Small intestine (tissue), 7 donors: ENCODE measurements around the gene GJB2. TPM values are rescaled to one million over a fixed set of nuclear protein-coding genes. Genes with fewer than 3 reads are reported as not detected.

Source experiments
- DNase-seq, 2 donors: peaks; one replicate each; pipeline versions ENCODE4 v3.0.0 to v3.0.0-alpha.2; 2013
- FAIRE-seq: peaks from 2 replicates; lab custom pipeline; 2012; peaks lifted over from hg19 to GRCh38; lab: Jason Lieb, UNC
- H3K27ac ChIP-seq, 3 donors: one replicate each; pipeline ENCODE4 v1.5.1; 2013; ENCODE audit warnings: low read length in 2 of 3, mild to moderate bottlenecking in 2 of 3, control low read depth in 1 of 3, inconsistent platforms in 1 of 3, low read depth in 1 of 3, moderate library complexity in 1 of 3
- H3K27me3 ChIP-seq, 3 donors: one replicate each; pipeline ENCODE4 v1.6.1; 2013; ENCODE audit warnings: low read length in 3 of 3, inconsistent platforms in 1 of 3; ENCODE audit not compliant: control insufficient read depth in 3 of 3, insufficient read depth in 3 of 3
- H3K36me3 ChIP-seq, 3 donors: one replicate each; pipeline ENCODE4 v1.6.1; 2013; ENCODE audit warnings: low read length in 3 of 3, inconsistent platforms in 1 of 3, low read depth in 1 of 3, mild to moderate bottlenecking in 1 of 3, moderate library complexity in 1 of 3; ENCODE audit not compliant: control insufficient read depth in 3 of 3, insufficient read depth in 2 of 3
- H3K4me1 ChIP-seq, 3 donors: one replicate each; pipeline ENCODE4 v1.6.1; 2013; ENCODE audit warnings: low read length in 2 of 3, inconsistent platforms in 1 of 3, low read depth in 1 of 3, mild to moderate bottlenecking in 1 of 3, moderate library complexity in 1 of 3; ENCODE audit not compliant: control insufficient read depth in 3 of 3, insufficient read depth in 2 of 3
- H3K4me3 ChIP-seq, 3 donors: one replicate each; pipeline ENCODE4 v1.5.1; 2013; ENCODE audit warnings: low read length in 3 of 3, control low read depth in 1 of 3, inconsistent platforms in 1 of 3, low read depth in 1 of 3, mild to moderate bottlenecking in 1 of 3, moderate library complexity in 1 of 3
- H3K9me3 ChIP-seq, 2 donors: one replicate each; pipeline ENCODE4 v1.6.1; 2013; ENCODE audit warnings: low read depth in 1 of 2, low read length in 1 of 2; ENCODE audit not compliant: control insufficient read depth in 2 of 2, insufficient read depth in 1 of 2
- WGBS, 3 donors: extraction: QIAGEN DNeasy Blood & Tissue Kit; methylation state at CpG; one replicate each; pipeline ENCODE4 v1.1.7; 2013; 5-methylcytosine and 5-hydroxymethylcytosine counted together
- polyA plus RNA-seq, 4 donors: library from polyadenylated mRNA; stranded (reverse) in 3 of 4; unstranded in 1 of 4; fragments of 200-250 nt in 3 of 4; fragments of 120-200 nt in 1 of 4; gene quantifications; one replicate each; pipeline versions ENCODE4 v1.2.1 to v1.2.3, GENCODE V29; 2013
- donor health status: healthy with polysubstance abuse.
- donor health status: control.
- donor health status: control.
- donor health status: Bipolar disorder and iron deficiency.
- donor health status: healthy.

Gene GJB2
- polyA plus RNA-seq, 4 donors: 3.6 to 15.9 (median 9.2) TPM

- Histone ChIP-seq H3K4me1 (no peaks in the 10 kb centered on the region), H3K27ac (no peak overlapping the region), H3K36me3 (no peaks in the 10 kb centered on the region), H3K27me3 (peaks cover 0 to 34% (median 17%) of the 10 kb centered on the region in 3 donors), H3K9me3 (no peaks in the 10 kb centered on the region), H3K4me3 (no peak overlapping the region)
- DNase-seq (no peak), FAIRE-seq (no peak)
- 83 to 90% (median 87%) methylated on average over 8 of the region's 8 CpGs for WGBS, 3 donors
Measured at GRCh38 chr13:20227288-20227687, 34.5 kb upstream of the GJB2 start.

DNA sequence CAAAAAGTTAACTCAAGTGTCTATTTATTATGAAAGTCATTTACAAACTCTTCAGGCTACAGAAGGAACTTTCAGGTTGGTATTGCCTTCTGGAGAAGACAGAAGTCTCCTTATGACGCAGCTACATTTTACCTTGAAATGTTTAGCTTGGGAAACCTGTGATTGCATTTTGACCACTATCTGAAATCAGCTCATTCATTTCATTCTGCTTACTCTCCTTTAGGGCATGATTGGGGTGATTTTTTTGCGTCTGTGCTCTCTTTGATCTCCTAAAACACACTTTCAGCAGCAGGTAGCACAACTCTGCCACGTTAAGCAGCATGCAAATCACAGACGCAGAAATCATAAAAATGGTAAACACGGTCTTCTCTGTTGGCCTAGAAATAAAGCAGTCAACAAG, 29.8 kb upstream of the GJB2 start:
- DNase-seq: no peak
- Histone ChIP-seq H3K4me3 (no peak overlapping the region), H3K27me3 (peaks cover 0 to 8% (median 2%) of the 10 kb centered on the region in 3 donors), H3K9me3 (no peaks in the 10 kb centered on the region), H3K4me1 (no peaks in the 10 kb centered on the region), H3K36me3 (no peaks in the 10 kb centered on the region), H3K27ac (no peak overlapping the region)
- no peak for FAIRE-seq
- WGBS, 3 donors: 66 to 76% (median 69%) methylated on average over 5 of the region's 5 CpGs

DNA sequence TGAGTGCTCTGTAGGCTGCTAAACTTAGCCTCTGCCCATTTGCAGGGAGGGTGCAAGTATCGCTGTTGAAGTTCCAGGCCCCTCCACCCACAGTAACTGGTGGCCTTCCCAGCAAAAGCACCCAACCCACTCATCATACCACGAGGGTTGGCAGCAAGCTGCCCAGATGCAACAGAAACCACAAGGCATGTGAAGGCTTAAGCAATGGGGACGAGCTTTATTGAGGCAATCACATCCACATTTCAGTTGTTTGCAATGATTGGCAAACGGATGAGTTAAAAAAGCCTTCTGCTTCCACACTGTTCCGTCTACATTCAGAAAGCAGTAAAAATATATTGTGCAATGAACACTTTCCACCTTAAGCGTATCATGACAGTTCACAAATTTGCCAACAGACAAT, 29.0 kb upstream of the GJB2 start:
- Histone ChIP-seq H3K9me3 (no peaks in the 10 kb centered on the region), H3K4me1 (no peaks in the 10 kb centered on the region), H3K36me3 (no peaks in the 10 kb centered on the region), H3K4me3 (no peak overlapping the region), H3K27me3 (peaks cover 0 to 8% (median under 1%) of the 10 kb centered on the region in 3 donors), H3K27ac (no peak overlapping the region)
- DNase-seq (no peak), FAIRE-seq (no peak)
- 72 to 80% (median 79%) methylated on average over 6 of the region's 6 CpGs for WGBS, 3 donors

GRCh38 chr13:20219577-20219976, 26.8 kb upstream of the GJB2 start:
- Histone ChIP-seq H3K27me3 (peaks cover 0 to 3% (median 0%) of the 10 kb centered on the region in 3 donors), H3K36me3 (no peaks in the 10 kb centered on the region), H3K4me1 (no peaks in the 10 kb centered on the region), H3K9me3 (no peaks in the 10 kb centered on the region), H3K27ac (peak overlapping the region in 1 of 3 donors; percentile 56), H3K4me3 (no peak overlapping the region)
- no peak for DNase-seq
- no peak for FAIRE-seq

GRCh38 chr13:20217168-20217567, 24.4 kb upstream of the GJB2 start:
- no peak overlapping the region for H3K27ac ChIP-seq
- 56 to 68% (median 67%) methylated on average over 3 of the region's 3 CpGs for WGBS, 3 donors

GRCh38 chr13:20209948-20210347, 17.2 kb upstream of the GJB2 start:
- Histone ChIP-seq H3K27ac (no peak overlapping the region), H3K36me3 (no peaks in the 10 kb centered on the region), H3K27me3 (peaks cover 0 to 4% (median 2%) of the 10 kb centered on the region in 3 donors), H3K4me3 (no peak overlapping the region), H3K9me3 (no peaks in the 10 kb centered on the region), H3K4me1 (no peaks in the 10 kb centered on the region)
- FAIRE-seq: no peak
- 84 to 100% (median 92%) methylated on average over 1 of the region's 1 CpG for WGBS, 3 donors
- DNase-seq: no peak

More at GRCh38 chr13:20217168-20217567, 24.4 kb upstream of the GJB2 start:
- no peaks in the 10 kb centered on the region for H3K4me1 ChIP-seq
- no peaks in the 10 kb centered on the region for H3K27me3 ChIP-seq
- FAIRE-seq (no peak), DNase-seq (no peak)
- no peaks in the 10 kb centered on the region for H3K9me3 ChIP-seq
- no peaks in the 10 kb centered on the region for H3K36me3 ChIP-seq
- no peak overlapping the region for H3K4me3 ChIP-seq

GRCh38 chr13:20206698-20207235, 14.0 kb upstream of the GJB2 start:
- Histone ChIP-seq H3K27me3 (peaks cover 0 to 4% (median 2%) of the 10 kb centered on the region in 3 donors), H3K9me3 (no peaks in the 10 kb centered on the region), H3K4me3 (no peak overlapping the region), H3K4me1 (no peaks in the 10 kb centered on the region), H3K27ac (no peak overlapping the region), H3K36me3 (no peaks in the 10 kb centered on the region)
- DNase-seq: no peak
- no peak for FAIRE-seq
- WGBS, 3 donors: 43 to 70% (median 56%) methylated on average over 16 of the region's 16 CpGs

DNA sequence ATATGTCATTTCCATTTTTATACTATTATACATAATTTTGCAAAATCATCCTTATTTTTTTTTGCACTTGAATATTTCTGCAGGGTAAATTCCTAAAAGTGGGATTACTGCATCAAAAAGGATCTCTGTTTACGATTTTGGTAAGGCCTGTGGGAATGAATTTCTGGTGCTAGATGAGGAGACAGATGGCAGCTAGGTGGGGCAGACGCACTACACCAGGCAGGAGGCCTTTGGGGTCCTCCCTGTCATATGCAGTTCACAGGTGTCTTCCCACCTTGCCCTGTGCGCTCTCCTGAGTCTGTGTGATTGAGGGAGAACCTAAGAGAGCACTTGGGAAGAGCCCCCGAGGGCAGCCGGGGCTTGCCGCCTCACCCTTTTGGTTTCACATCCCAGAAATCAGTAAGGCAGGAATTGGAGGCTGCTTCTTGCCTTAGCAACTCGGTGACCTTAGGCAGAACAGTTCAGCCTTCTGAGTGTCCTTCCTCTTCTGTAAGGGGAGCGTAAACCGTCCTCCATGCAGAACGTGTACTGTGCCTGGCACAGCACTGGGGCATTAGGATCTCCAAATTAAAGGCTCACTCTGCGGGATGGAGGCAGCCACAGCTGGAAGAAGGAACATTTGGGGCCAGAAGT, 13.4 kb upstream of the GJB2 start:
- no peak for FAIRE-seq
- H3K36me3 ChIP-seq: no peaks in the 10 kb centered on the region
- 78 to 80% (median 78%) methylated on average over 10 to 11 of the region's 11 CpGs for WGBS, 3 donors
- peaks cover 0 to 4% (median 4%) of the 10 kb centered on the region in 3 donors for H3K27me3 ChIP-seq
- peaks cover 0 to 3% of the 10 kb centered on the region in 2 donors for H3K9me3 ChIP-seq
- H3K27ac ChIP-seq: no peak overlapping the region
- H3K4me3 ChIP-seq: no peak overlapping the region
- no peaks in the 10 kb centered on the region for H3K4me1 ChIP-seq
- no peak for DNase-seq
